GM06990 (cell line): ENCODE data around the gene NEUROD2.

Experiments
- DNase-seq: peaks from one replicate; pipeline ENCODE4 v3.0.0-alpha.2; 2011; ENCODE audit not compliant: insufficient read length; ENCODE audit errors: extremely low read depth
- H3K27me3 ChIP-seq: replicated peaks from 2 replicates; pipeline ENCODE4 v1.6.0; 2011; ENCODE audit warnings: low read length; ENCODE audit not compliant: control insufficient read depth, insufficient read depth
- H3K36me3 ChIP-seq: 2 replicates; pipeline ENCODE4 v1.5.1; 2011; ENCODE audit warnings: low read length; ENCODE audit not compliant: control insufficient read depth, insufficient read depth
- H3K4me3 ChIP-seq: replicated peaks from 2 replicates; pipeline ENCODE4 v1.5.1; 2011; ENCODE audit warnings: low read depth, mild to moderate bottlenecking, control low read depth, low read length
- TF ChIP-seq, protein P1 (sequence below): IDR thresholded peaks from 2 replicates; pipeline ENCODE4 v1.5.1; 2011; ENCODE audit warnings: low read length, control low read depth, mild to moderate bottlenecking, inconsistent platforms; ENCODE audit not compliant: insufficient read depth, poor library complexity, severe bottlenecking

The NEUROD2 gene

GRCh38 chr17:39642291-39643074 is 34.8 kb upstream of the NEUROD2 start:
- TF ChIP-seq, protein P1, sequence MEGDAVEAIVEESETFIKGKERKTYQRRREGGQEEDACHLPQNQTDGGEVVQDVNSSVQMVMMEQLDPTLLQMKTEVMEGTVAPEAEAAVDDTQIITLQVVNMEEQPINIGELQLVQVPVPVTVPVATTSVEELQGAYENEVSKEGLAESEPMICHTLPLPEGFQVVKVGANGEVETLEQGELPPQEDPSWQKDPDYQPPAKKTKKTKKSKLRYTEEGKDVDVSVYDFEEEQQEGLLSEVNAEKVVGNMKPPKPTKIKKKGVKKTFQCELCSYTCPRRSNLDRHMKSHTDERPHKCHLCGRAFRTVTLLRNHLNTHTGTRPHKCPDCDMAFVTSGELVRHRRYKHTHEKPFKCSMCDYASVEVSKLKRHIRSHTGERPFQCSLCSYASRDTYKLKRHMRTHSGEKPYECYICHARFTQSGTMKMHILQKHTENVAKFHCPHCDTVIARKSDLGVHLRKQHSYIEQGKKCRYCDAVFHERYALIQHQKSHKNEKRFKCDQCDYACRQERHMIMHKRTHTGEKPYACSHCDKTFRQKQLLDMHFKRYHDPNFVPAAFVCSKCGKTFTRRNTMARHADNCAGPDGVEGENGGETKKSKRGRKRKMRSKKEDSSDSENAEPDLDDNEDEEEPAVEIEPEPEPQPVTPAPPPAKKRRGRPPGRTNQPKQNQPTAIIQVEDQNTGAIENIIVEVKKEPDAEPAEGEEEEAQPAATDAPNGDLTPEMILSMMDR = no peak
- H3K36me3 ChIP-seq = peaks cover 2% of the 10 kb centered on the region; the same call in 1 of the 2 replicates
- H3K27me3 ChIP-seq = no peaks in the 10 kb centered on the region
- no peak overlapping the region for H3K4me3 ChIP-seq
- DNase-seq = no peak

GRCh38 chr17:39641883-39642282 is 34.2 kb upstream of the NEUROD2 start:
- no peak for DNase-seq
- H3K36me3 ChIP-seq = peaks cover 2% of the 10 kb centered on the region; the same call in 1 of the 2 replicates
- no peak overlapping the region for H3K4me3 ChIP-seq
- TF ChIP-seq, protein P1 = no peak
- no peaks in the 10 kb centered on the region for H3K27me3 ChIP-seq

GRCh38 chr17:39641097-39641496 is 33.4 kb upstream of the NEUROD2 start:
- Histone ChIP-seq H3K36me3 (peaks cover 2% of the 10 kb centered on the region; the same call in 1 of the 2 replicates), H3K27me3 (no peaks in the 10 kb centered on the region), H3K4me3 (no peak overlapping the region)
- TF ChIP-seq, protein P1 = no peak
- no peak for DNase-seq

- Histone ChIP-seq H3K4me3 (no peak overlapping the region), H3K27me3 (no peaks in the 10 kb centered on the region), H3K36me3 (peaks cover 2% of the 10 kb centered on the region; the same call in 1 of the 2 replicates)
- DNase-seq = no peak
- TF ChIP-seq, protein P1 = no peak
Measured at GRCh38 chr17:39640591-39641031, 32.9 kb upstream of the NEUROD2 start.

DNA sequence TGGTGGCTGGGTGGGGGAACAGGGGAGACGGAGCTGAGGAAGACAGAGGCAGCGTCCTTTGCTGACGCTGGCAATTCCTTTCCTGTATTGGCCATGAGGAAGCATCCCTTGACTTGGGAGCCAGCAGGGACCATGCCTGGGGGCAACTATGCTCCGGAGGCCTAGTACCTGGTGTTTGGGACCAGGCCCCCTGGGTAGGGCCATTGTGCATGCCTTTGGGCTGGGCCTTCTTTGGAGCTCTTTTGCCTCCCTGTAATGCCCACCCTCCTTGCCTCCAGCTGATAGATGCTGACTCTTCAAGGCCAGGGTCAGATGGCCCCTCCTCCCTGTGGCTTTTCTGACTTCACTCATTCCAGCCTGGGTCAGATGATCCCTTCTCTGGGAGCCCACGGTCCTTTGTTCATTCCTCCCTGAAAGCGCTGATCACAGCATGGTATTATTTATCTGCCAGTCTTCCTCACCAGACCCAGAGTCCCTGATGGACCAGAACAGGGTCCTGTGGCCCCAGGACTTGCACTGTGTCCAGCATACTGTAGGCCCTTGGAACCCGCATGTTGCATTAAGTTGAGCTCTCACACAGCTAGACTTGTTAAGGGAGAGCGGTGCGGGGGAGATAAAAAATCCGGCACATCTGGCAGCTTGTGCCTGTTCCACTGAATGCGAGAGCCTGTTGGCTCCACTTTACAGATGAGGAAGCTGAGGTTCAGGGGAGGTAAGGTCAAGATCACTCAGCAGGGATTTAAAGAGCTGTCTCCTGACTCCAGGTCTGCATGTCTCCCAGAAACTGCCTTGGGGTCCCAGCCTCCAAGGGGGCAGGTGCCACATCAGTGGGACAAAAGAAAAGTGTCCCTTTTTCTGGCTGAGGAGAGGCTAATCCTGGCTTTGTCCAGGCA is 32.1 kb upstream of the NEUROD2 start:
- DNase-seq = no peak
- H3K4me3 ChIP-seq = no peak overlapping the region
- no peaks in the 10 kb centered on the region for H3K27me3 ChIP-seq
- TF ChIP-seq, protein P1 = no peak
- peaks cover 2% of the 10 kb centered on the region; the same call in 1 of the 2 replicates for H3K36me3 ChIP-seq
